GF-D8 (cell line): ENCODE data around the gene DOCK7.
A peak's percentile ranks its signal among the peaks of the same experiment; 100 is the strongest.
"Not testable (repeated sequence)": the region's sequence is repeated elsewhere in the genome, so short reads cannot be mapped to it uniquely, and the experiment has no call there.

Experiments
- DNase-seq: peaks from one replicate; lab custom pipeline; 2025; lab: John Stamatoyannopoulos, UW

DOCK7 gene, protein sequence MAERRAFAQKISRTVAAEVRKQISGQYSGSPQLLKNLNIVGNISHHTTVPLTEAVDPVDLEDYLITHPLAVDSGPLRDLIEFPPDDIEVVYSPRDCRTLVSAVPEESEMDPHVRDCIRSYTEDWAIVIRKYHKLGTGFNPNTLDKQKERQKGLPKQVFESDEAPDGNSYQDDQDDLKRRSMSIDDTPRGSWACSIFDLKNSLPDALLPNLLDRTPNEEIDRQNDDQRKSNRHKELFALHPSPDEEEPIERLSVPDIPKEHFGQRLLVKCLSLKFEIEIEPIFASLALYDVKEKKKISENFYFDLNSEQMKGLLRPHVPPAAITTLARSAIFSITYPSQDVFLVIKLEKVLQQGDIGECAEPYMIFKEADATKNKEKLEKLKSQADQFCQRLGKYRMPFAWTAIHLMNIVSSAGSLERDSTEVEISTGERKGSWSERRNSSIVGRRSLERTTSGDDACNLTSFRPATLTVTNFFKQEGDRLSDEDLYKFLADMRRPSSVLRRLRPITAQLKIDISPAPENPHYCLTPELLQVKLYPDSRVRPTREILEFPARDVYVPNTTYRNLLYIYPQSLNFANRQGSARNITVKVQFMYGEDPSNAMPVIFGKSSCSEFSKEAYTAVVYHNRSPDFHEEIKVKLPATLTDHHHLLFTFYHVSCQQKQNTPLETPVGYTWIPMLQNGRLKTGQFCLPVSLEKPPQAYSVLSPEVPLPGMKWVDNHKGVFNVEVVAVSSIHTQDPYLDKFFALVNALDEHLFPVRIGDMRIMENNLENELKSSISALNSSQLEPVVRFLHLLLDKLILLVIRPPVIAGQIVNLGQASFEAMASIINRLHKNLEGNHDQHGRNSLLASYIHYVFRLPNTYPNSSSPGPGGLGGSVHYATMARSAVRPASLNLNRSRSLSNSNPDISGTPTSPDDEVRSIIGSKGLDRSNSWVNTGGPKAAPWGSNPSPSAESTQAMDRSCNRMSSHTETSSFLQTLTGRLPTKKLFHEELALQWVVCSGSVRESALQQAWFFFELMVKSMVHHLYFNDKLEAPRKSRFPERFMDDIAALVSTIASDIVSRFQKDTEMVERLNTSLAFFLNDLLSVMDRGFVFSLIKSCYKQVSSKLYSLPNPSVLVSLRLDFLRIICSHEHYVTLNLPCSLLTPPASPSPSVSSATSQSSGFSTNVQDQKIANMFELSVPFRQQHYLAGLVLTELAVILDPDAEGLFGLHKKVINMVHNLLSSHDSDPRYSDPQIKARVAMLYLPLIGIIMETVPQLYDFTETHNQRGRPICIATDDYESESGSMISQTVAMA (N-terminal part only)

DNA sequence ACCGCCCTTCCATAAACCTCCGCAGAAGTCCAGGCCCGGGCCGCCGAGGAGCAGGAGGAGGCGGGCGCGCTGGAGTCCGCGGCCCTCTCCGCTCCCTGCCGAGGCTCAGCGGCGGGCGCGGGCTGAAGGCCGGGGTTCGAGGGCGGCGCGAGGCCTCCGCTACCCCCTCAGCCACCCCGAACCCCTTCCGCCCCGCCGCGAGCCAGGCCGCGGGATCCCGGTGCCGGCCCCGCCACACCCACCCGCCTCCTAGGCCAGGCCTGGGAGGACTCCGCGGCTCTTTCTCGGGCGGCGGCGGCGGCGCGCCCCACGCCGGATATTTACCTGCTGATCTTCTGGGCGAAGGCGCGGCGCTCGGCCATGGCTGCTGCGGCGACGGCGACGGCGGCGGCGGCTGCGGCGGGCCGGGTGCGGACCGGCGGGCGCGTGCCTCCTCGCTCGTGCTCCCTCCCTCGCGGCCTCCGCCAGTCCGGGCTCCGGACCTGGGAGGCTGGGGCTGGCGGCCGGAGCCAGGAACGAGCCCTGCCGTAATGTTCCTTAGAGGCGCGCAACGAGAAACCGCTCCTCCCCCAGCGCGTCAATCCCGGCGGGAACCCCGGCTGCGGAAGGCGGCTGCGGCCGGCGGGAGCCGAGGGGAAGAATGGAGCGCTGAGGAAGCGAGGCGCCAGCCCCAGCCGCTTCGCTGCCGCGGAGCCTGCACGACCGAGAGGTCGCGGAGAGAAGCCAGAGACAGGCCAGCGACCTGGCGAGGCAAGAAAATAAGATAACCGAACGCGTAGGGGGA, at the start of gene DOCK7:
DOCK7 (minus strand) TSS at position 484 of the 784 bp plus-strand sequence; CDS start at position 362, 122 bp downstream.
- peak; percentile 38 for DNase-seq

DNA sequence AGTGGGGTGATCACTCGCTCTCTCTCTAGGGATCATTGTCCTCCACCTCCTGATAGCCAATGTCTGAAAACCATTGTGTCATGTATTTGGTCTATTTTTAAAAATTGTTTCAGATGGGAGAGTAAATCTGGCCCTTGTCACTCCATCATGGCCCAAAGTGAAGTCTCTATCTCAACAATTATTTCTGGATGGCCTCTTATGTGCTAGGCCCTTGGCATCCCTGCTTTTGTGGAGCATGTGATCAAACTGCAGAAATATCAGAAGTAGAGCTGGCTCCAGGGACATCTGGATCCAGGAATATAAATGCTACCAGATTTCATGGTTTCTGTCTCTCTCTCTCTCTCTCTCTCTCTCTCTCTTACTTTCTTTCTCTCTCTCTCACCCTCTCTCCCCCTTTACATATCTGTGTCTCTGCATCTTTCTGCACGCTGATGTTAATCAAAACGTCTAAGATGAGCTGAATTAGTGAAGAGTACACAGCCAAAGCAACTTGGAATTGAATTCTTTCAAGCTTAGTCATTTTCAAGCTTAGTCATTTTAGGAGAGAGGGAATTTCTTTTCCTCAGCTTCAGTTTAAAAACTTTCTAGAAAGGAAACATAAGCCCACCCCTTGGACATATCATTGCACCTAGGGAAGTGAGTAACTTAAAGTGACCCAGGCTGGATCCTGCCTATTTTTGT, 47.4 kb upstream of the DOCK7 start:
- DNase-seq, result no peak

DNA sequence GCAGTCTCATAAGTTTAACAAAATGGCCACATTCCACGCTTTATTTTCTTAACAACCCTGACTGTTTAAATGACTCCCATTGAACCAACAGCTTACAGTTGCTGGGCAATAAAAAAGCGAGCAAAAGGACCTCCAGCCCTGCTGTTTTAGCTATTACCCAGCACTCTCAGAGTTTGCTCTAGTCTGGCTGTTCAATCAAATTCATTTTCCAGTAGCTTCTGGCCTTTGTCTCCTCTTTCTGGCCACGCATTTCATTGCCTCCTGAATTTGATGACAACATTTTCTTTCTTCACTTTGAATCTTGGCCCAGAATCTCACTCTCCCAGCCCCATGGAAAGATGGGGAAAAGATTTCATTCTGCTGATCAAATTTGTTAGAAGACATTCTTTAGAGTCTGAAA, 44.1 kb upstream of the DOCK7 start:
- DNase-seq, result no peak

DNA sequence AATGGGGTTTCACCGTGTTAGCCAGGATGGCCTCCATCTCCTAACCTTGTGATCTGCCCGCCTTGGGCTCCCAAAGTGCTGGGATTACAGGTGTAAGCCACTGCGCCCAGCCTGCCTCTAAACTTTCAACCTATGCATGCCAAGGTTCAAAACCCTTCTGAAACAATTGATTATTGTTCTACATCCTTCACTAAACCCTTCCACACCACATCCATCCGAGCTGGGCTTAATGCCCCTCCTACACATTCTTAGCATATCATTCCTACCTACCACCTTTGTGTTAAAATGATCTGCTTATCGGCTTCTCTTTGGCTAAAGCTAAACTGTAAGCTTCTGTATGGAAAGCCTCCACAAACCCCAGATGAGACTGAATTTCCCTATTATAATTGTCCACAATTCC, 40.8 kb upstream of the DOCK7 start:
- DNase-seq, result no peak

DNA sequence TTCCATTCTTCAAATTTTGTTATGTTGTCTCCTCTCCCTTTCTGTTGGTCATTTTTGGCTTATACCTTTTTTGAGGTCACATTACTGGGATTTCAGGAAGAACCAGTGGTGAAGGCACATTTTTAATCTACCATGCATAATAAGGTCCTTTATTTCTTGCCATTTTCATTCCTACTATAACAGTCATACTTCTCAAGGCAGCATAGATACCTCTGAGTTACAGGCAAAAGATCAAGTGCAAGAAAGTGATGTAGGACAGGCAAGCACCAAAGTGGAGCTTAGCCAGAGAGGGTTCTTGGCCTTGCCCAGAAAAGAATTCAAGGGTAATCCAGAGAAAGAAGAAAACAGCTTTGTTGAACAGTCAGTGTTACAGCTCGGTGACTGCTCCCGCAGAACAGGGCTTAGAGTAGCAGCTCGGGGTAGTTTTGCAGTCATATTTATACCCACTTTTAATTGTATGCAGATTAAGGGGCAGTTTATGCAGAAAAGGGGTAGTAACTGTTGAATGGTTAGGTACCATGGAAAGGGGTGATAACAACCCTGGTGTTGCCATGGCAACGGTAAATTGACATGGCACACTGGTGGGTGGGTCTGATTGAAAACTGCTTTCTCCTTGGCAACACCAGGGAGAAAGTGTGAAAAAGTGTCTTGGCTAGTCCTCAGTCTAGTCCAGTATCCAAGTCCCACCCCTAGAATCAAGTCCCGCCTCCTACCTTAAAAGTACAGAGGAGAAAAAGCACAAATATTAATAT, 39.6 kb upstream of the DOCK7 start:
- no peak for DNase-seq

DNA sequence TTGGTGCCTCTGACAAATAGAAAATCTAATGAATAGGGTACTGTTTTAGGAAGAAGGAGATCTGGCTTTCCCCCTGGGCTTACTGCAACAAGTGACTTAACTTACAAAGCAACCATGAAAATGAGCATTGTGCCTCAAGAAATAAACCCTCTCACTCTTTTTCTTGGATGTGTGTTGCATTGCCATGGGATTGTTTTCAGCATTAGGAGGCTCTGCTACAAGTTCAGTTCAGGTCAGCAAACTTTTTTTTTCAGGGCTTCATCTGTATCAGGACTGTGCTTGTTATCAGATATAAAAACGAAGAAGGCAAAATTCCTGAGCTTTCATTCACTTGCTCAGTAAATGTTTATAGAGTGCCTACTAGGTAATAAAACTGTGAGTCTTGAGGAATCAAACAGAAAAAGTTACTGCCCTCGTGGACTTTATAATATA, 37.8 kb upstream of the DOCK7 start:
- no peak for DNase-seq

DNA sequence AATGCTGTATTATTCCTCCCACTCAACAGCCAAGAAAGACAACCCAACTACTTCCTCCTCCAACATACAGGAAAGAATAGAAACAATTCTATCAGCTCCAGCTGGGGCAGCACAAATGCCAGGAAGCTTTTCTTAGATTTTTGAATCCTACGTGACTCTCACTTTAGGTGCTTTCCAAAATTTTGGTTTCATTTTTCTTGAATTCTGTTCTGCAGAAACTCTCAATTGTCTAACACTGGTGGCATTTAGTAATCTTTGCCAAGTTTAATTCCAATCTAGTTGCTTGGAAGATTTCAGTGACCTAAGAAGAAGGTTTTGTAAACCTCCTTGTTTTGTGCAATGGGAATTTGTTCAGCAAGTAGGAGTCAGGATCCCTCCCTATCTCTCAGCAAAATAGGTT, 37.1 kb upstream of the DOCK7 start:
- DNase-seq, result peak; percentile 6

DNA sequence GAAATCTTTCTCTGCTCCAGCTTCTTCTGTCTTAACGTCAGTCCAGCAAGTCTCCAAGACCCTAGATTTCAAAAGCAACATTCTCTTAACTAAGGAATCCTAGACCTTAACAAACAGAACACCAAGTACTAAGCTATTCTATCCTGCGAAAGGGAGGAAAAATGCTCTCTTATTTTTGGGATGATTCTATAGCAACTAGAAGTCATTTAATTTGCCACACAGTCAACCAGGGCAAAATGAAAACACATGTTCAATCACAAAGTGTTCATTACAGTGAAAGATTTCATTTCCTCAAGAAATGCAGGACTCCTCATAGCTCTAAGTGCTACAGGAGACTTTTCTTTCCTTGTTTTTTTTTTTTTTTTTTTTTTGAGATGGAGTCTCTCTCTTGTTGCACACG, 36.2 kb upstream of the DOCK7 start:
- DNase-seq, result no peak

DNA sequence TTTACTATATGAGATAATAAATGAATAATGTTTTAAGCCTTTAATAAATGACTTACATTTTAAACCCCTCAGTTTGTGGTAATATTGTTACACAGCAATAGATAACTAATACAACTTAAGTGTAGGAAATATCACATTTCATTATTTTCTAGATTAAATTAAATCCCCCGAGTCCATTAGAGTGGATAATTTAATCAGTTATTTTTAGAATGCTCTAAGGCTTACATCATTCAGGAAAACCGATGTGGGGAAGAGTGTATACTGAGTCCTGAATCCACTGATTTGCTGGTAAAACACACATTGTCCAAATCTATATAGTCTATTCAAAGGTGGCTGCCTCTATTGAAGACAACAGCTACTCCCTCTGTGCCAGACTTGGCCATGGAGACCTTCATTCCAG, 35.7 kb upstream of the DOCK7 start:
- DNase-seq, result no peak

DNA sequence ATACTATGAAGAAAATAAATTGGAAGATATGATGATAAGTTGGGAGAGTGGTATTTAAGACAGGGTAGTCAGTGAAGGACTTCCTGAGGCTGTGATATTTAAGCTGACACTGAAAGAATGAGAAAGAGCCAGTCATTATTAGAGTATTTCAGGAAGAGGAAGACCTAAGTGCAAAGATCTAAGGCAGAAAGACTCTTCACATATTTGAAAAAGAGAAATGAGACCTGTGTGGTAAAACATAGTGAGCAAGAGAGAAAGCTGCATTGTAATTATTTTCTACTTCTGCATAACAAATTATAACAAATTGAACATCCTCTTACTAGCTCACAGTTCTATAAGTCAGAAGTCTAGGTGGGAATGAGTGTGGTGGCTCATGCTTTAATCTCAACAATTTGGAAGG, 34.6 kb upstream of the DOCK7 start:
- no peak for DNase-seq

DNA sequence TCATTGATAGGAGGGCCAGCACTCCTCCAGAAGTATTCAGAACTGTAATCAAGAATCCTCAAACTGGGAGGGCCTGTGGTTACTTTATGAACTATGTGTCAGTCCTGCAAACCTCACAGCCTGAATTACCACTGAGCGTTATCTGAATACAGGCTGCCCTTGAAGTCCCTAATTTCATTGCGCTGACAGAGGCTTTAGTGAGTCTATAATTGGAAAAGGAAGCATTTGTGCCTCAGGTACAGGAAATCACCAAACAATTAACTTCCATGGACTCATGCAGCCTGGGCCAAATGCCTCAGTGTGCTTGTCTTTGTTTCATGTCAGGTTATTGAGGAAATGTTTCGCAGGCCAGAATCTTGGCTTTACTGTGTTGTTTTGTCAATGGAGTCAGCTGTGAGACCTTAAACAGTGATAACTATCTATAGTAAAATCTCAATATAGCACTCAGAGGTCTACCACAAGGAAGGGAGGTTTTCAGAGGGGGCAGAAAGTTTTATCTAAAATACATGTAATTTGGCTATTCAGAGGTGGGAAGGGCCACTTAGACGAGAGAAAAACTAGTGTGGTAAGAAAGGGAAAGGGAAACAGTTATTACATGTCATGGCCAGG, 32.9 kb upstream of the DOCK7 start:
- no peak for DNase-seq

DNA sequence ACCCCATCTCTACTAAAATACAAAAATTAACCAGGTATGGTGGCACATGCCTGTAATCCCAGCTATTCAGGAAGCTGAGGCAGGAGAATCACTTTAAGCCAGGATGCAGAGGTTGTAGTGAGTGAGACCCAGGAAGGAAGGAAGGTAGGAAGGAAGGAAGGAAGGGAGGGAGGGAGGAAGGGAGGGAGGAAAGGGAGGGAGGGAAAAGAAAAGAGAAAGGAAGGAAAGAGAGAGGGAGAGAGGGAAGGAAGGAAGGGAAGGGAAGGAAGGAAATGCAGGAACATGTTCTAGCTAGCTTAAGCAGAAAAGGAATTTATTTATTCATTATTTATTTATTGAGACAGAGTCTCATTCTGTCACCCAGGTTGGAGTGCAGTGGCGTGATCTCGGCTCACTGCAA, 30.2 kb upstream of the DOCK7 start:
- DNase-seq, result not testable (repeated sequence)

DNA sequence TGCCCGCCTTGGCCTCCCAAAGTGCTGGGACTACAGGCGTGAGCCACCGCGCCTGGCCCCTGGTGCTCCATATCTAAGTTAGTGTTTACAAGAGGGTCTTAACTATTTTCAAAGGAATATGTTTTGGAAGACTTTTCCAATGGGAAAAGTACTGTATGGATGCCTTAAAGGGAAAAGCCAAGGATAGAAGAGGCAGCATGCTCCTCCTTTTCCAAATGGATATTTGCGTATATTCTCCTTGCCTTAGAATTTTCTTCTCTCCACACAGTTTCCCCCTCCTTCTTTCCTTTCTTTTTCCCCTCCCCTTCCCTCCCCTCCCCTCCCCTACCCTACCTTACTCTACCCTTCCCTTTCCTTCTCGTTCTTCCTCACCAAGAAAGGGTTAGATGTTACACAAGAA, 29.3 kb upstream of the DOCK7 start:
- no peak for DNase-seq

DNA sequence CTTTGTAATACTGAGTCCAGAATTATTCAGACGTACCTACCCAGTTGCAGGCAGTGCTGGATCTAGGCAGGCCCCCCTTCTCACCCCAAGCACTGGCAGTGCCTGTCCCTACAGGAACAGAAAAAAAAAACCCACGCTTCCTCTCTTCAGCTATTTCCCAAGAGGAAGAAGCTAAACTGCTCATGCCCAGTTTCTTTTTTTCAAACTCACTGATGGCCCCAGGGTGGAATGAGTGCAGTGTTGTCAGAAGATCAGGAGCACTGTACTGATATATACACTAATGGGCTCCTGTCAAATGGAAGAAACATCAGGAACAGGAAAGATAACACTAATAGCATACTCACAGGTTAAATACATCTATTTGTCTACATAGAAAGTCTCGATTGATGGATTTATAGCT, 28.2 kb upstream of the DOCK7 start:
- DNase-seq, result peak; percentile 72

DNA sequence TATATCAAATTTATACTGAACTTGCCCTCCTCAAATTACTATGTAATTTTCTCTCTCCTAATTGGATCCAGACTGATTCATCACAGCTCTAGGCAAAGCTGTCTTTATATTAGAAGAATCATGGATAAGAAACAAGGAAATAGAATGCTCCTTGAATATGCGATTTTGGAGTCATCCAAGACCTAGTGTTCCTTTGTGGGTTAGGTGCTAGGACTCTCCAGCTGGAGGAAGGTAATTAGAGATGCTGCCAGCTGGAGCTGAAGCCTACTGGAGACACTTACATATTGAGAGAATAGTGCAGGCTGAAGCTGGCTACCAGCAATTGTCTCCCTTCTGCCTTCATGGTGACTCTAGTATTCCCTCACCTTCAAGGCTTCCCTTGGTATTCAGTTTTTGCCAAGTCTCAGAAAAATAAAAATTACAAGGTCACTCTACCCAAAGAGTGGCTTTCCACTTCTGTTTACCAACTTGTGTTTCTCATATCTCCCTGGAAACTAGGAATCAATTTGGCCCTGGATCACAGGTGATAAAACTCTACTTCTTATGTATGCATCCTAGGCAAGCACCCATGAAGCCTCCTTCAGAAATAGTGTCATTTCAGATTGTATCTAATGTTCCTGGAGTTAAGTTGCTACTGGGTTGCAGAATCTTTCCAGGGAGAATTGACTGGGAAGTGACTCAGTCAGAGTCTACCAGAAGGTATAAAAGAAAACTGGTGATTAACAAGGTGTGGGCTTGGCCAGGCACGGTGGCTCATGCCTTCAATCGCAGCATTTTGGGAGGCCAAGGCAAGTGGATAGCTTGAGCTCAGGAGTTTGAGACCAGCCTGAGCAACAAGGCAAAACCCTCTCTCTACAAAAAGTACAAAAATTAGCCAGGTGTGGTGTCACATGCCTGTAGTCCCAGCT, 24.4 kb upstream of the DOCK7 start:
- DNase-seq, result no peak

DNA sequence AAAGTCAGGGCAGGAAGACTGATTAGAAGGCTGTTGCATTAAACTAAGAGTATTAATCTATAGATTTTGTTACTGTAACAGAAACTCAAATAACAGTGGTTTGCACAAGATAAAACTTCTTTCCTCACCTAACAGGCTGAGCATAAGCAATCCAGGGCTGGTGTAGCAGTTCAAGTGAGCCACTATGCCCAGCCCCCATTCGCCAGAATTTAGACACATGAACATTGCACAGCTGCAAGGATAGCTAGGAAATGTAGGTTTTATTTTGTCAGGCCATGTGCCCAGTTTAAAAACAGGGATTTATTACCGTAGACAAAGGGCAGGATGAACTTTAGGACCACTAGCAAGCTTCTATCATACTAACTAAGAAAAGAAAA, 19.5 kb upstream of the DOCK7 start:
- DNase-seq, result no peak

DNA sequence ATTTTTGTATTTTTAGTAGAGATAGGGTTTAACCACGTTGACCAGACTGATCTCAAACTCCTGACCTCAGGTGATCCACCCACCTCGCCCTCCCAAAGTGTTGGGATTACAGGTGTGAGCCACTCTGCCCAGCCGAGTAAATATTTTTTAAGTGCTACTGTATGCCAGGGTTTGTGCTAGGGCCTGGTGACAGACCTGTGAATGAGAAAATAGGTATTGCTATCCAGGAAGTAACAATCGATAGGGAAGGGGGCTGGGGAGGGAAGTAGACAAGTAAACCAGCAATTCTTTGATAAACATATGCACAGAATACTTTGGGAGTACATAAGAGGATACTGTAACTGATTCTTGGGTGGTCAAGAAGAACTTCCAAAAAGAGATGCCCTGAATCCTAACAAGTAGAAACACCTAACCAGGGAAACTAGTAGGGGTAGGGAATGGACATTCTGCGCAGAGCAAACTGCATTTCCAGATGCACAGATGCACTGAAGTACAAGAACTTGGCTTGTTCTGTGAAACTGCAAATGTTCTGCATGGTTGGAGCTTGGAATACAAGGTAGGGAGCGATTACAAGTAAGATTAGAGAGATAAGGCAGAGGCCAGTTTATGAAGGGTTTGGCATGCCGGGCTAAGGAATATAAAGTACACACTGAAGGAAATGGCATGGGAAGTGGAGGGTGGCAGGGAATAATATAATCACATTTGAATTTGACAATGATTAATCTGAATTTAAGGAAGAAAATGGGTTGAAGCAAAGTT, 19.0 kb upstream of the DOCK7 start:
- DNase-seq, result no peak

DNA sequence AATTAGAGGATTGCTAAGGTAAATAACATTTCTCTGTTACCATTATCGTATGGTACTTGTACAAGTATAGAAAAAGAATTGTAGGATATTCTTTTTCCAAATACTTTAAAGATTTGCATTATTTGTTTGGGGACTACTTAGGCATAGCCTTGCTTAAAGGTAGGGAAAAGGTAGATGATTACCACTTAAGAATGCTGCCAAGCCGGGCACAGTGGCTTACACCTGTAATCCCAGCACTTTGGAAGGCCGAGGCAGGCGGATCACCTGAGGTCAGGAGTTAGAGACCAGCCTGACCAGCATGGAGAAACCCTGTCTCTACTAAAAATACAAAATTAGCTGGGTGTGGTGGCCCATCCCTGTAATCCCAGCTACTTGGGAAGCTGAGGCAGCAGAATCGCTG, 10.0 kb upstream of the DOCK7 start:
- not testable (repeated sequence) for DNase-seq
